ENCODE measurements around the gene SGMS2. TPM values are rescaled to one million over a fixed set of nuclear protein-coding genes. Genes with fewer than 3 reads are reported as not detected.

Gene SGMS2
- polyA plus RNA-seq, 2 of the 4 experiments (the other 2 are of a cell fraction): 8.5 to 22.6 TPM

DNA sequence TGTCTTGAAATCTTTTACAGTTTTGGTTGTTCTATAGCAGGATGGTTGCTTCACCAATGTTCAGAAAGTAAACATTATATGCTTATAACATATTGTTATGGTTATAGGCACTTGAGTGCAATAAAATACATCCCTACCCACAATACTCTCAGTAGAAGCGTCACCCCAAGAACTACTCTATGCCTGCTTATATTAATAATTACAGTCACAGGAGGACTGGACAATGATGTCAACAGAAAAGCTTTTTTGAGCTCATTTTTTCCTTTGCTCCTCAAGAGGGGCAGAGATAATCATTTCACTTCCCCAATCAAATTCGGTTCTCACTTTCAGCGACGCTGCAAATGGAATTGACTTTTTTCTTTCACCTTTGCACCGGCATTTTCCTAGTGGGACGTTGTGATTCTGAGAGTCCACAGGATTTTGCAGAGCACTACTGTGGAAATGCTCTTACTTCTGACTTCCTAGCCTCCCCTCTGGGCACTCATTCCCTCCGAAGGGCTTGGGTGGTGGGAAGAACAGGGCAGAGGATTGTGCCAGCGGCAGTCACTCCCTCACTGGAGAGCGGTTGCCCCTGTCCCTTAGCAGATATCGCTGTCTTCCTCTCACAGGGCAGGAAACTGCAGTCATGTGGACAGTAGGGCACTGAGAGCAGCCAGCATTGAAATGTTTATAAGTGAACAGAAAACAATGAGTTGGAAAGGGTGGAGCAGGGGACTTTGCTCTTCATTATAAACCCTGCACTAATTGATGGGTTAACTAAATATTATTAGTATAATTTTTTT is 24.9 kb upstream of the SGMS2 start (continued):
- TF ChIP-seq, protein P1, sequence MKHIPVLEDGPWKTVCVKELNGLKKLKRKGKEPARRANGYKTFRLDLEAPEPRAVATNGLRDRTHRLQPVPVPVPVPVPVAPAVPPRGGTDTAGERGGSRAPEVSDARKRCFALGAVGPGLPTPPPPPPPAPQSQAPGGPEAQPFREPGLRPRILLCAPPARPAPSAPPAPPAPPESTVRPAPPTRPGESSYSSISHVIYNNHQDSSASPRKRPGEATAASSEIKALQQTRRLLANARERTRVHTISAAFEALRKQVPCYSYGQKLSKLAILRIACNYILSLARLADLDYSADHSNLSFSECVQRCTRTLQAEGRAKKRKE (CRISPR knock-in tag; IDR thresholded peaks at IDR 0.05; ENCODE audit: low read depth): no peak
- TF ChIP-seq RCOR1 (IDR thresholded peaks at IDR 0.05; ENCODE audit: low read depth, low read length): no peak
- TF ChIP-seq CHD2 (IDR thresholded peaks at IDR 0.05; ENCODE audit: low read length, partially characterized antibody): no peak
- TF ChIP-seq, protein P2, sequence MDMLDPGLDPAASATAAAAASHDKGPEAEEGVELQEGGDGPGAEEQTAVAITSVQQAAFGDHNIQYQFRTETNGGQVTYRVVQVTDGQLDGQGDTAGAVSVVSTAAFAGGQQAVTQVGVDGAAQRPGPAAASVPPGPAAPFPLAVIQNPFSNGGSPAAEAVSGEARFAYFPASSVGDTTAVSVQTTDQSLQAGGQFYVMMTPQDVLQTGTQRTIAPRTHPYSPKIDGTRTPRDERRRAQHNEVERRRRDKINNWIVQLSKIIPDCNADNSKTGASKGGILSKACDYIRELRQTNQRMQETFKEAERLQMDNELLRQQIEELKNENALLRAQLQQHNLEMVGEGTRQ (IDR thresholded peaks at IDR 0.05): no peak
- no peak for TF ChIP-seq TFCP2L1 (CRISPR knock-in tag; IDR thresholded peaks at IDR 0.05)
- TF ChIP-seq POLR2A (IDR thresholded peaks at IDR 0.05; ENCODE audit: low read length): no peak
- no peak for TF ChIP-seq FOXS1 (CRISPR knock-in tag; IDR thresholded peaks at IDR 0.05)
- TF ChIP-seq CEBPB (IDR thresholded peaks at IDR 0.05): no peak
- no peak for TF ChIP-seq RNF2 (IDR thresholded peaks at IDR 0.05; ENCODE audit: borderline replicate concordance, low read depth)

DNA sequence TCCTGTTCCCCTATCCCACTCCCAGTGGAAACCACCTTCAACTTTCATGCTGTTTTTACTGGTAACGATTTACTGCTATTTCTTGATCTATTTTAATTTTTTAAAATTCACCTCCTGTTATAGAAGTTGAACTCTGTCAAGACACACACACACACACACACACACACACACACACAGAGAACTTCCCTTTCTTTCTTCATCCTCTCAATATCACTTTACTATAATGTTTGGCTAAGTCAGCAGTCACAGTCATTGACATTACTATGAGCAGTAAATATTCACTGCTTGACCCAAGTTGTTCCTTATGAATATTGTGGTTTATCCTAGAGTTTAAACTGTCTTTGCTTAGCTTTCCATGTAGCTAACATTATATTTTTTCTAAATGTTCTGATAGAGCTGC is 24.0 kb upstream of the SGMS2 start:
- DNase-seq (ENCODE audit: low read depth in 1 of 2, low spot score in 1 of 2) (no peak), ATAC-seq (no peak), FAIRE-seq (no peak)
- TF ChIP-seq POLR2AphosphoS2 (conservative IDR thresholded peaks at IDR 0.05; ENCODE audit: low read length) (no peak), ESRRA (IDR thresholded peaks at IDR 0.05; ENCODE audit: borderline replicate concordance, low read length) (no peak), MAFK (IDR thresholded peaks at IDR 0.05; ENCODE audit: partially characterized antibody) (no peak), HDAC2 (IDR thresholded peaks at IDR 0.05) (no peak), ZSCAN20 (CRISPR knock-in tag; IDR thresholded peaks at IDR 0.05) (no peak), KDM1A (IDR thresholded peaks at IDR 0.05; ENCODE audit: low read depth) (no peak), SREBF2 (IDR thresholded peaks at IDR 0.05) (no peak), RARB (CRISPR knock-in tag; IDR thresholded peaks at IDR 0.05) (no peak), SMC3 (IDR thresholded peaks at IDR 0.05) (no peak)
- TF ChIP-seq, protein P3, sequence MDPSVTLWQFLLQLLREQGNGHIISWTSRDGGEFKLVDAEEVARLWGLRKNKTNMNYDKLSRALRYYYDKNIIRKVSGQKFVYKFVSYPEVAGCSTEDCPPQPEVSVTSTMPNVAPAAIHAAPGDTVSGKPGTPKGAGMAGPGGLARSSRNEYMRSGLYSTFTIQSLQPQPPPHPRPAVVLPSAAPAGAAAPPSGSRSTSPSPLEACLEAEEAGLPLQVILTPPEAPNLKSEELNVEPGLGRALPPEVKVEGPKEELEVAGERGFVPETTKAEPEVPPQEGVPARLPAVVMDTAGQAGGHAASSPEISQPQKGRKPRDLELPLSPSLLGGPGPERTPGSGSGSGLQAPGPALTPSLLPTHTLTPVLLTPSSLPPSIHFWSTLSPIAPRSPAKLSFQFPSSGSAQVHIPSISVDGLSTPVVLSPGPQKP (IDR thresholded peaks at IDR 0.05; ENCODE audit: low read depth, low read length): no peak
- TF ChIP-seq, protein P4, sequence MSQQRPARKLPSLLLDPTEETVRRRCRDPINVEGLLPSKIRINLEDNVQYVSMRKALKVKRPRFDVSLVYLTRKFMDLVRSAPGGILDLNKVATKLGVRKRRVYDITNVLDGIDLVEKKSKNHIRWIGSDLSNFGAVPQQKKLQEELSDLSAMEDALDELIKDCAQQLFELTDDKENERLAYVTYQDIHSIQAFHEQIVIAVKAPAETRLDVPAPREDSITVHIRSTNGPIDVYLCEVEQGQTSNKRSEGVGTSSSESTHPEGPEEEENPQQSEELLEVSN (IDR thresholded peaks at IDR 0.05; ENCODE audit: borderline replicate concordance, low read depth): no peak
- H3K4me2 ChIP-seq: no peak overlapping the region
- no peak overlapping the region for H3K4me3 ChIP-seq
- no peaks in the 10 kb centered on the region for H3K4me1 ChIP-seq
- POLR2A ChIA-PET: no interaction called here
- no peaks in the 10 kb centered on the region for H3K9me3 ChIP-seq
- WGBS (ENCODE audit: missing lambda C conversion rate): 13% methylated on average over 1 of the region's 1 CpG
- CTCF ChIA-PET: no interaction called here
- no peak overlapping the region for H3K27ac ChIP-seq

DNA sequence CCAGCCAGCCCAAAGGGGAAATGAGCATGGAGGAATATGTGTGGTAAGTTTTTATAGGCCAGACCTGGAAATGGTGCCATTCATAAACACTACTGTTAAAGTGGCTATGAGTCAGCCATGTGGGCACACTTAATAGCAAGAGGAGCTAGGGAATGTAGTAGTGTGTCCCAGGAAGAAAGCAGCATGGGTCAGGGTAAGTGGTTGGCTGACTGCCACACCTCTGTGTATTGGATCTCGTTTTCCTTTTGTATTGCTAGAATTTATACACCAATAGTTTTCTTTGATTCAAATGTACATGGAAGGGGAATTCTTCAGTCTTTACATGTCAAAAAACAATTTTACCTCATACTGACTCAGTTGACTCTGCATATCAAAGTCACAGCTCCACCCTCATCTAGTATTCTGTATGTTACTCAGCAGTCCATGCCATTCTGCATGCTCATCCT is 22.9 kb upstream of the SGMS2 start:
- POLR2A ChIA-PET: interaction anchor here (1.2 kb wide), 1 partner anchor 23 kb away, joined by 4 read pairs; the partner anchor contains the start of gene SGMS2
- Histone ChIP-seq H3K4me3 (no peak overlapping the region), H3K27ac (no peak overlapping the region), H3K9me3 (no peaks in the 10 kb centered on the region), H3K4me1 (no peaks in the 10 kb centered on the region), H3K4me2 (no peak overlapping the region)
- DNase-seq (ENCODE audit: low read depth in 1 of 2, low spot score in 1 of 2): no peak
- no peak for ATAC-seq
- CTCF ChIA-PET: no interaction called here
- WGBS (ENCODE audit: missing lambda C conversion rate): 0% methylated on average over 1 of the region's 1 CpG
- TF ChIP-seq CBX2 (IDR thresholded peaks at IDR 0.05; ENCODE audit: borderline replicate concordance, low read depth) (no peak), CHD4 (IDR thresholded peaks at IDR 0.05; ENCODE audit: borderline replicate concordance) (no peak), FOSB (CRISPR knock-in tag; IDR thresholded peaks at IDR 0.05) (no peak), ESRRA (IDR thresholded peaks at IDR 0.05; ENCODE audit: borderline replicate concordance, low read length) (no peak), POLR2A (IDR thresholded peaks at IDR 0.05; ENCODE audit: low read length) (no peak)
- TF ChIP-seq, protein P1 (CRISPR knock-in tag; IDR thresholded peaks at IDR 0.05; ENCODE audit: low read depth): no peak
- no peak for FAIRE-seq

Measured in A549 (cell line).